Nephron (organoid): ENCODE data around the gene THSD4.

Source experiments
- H3K27ac Mint-ChIP-seq, 3 experiments: 2 replicates each; pipeline ENCODE4 v1.8.0; 2020; ENCODE audit warnings: mixed read lengths in 3 of 3, mild to moderate bottlenecking in 2 of 3, moderate library complexity in 1 of 3
- H3K27me3 Mint-ChIP-seq: 2 replicates; pipeline ENCODE4 v1.8.0; 2021; ENCODE audit warnings: low read depth, mild to moderate bottlenecking, moderate library complexity, mixed read lengths
- H3K36me3 Mint-ChIP-seq: 2 replicates; pipeline ENCODE4 v1.8.0; 2020; ENCODE audit warnings: low read depth, mixed read lengths
- H3K4me1 Mint-ChIP-seq: 2 replicates; pipeline ENCODE4 v1.8.0; 2020; ENCODE audit warnings: mixed read lengths
- H3K4me3 Mint-ChIP-seq, 3 experiments: 2 replicates each; pipeline ENCODE4 v1.8.0; 2020; ENCODE audit warnings: mild to moderate bottlenecking in 3 of 3, mixed read lengths in 3 of 3, moderate library complexity in 2 of 3
- H3K9me3 Mint-ChIP-seq: 2 replicates; pipeline ENCODE4 v1.8.0; 2020; ENCODE audit warnings: mixed read lengths
- TF ChIP-seq, protein P1 (sequence below), 3 experiments: fragments of 200-600 bp; sonication (generic); IDR thresholded peaks; one replicate each; pipeline ENCODE4 v1.5.0; 2021; ENCODE audit warnings: antibody characterized with exemption in 3 of 3; ENCODE audit not compliant: unreplicated experiment in 3 of 3

Gene THSD4

DNA sequence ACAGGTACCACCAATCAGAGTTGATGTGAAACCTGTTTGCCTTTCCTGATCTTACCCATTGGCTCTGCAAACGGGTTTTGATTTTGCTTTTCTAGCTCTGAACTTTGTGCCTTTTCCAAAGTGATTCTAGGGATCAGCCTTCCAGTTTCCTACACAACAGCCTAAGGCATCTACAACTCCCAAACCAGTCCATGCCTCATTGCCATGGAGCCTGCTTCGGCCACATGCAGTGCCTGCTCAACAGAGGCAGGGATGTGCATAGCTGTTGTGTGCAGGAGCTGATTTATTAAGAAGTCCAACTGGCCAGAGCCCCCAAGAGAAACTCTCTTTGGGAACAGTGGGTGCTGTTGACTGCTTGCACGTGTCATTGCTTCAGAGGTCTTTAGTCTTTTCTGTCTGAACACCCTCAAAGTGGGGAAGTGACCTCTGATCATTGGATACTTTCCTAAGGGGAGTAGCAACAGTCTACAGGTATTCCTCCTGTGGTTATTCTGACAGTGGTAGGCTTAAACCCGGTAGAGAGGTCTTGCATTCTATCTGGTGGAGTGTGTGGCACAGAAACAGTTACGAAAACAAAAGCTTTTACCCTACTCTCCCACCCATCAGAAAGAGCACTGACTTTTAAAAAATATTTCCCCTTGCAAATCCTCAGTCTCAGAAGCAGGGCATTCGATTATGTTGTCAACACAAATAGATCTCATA lies 36.6 kb upstream of the THSD4 start:
- Mint-ChIP-seq H3K4me3 (no peak overlapping the region), H3K36me3 (no peaks in the 10 kb centered on the region), H3K27ac (no peak overlapping the region), H3K9me3 (peaks cover 18% of the 10 kb centered on the region), H3K4me1 (no peaks in the 10 kb centered on the region), H3K27me3 (no peaks in the 10 kb centered on the region)
- TF ChIP-seq, protein P1, sequence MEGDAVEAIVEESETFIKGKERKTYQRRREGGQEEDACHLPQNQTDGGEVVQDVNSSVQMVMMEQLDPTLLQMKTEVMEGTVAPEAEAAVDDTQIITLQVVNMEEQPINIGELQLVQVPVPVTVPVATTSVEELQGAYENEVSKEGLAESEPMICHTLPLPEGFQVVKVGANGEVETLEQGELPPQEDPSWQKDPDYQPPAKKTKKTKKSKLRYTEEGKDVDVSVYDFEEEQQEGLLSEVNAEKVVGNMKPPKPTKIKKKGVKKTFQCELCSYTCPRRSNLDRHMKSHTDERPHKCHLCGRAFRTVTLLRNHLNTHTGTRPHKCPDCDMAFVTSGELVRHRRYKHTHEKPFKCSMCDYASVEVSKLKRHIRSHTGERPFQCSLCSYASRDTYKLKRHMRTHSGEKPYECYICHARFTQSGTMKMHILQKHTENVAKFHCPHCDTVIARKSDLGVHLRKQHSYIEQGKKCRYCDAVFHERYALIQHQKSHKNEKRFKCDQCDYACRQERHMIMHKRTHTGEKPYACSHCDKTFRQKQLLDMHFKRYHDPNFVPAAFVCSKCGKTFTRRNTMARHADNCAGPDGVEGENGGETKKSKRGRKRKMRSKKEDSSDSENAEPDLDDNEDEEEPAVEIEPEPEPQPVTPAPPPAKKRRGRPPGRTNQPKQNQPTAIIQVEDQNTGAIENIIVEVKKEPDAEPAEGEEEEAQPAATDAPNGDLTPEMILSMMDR (IDR thresholded peaks at IDR 0.05; ENCODE audit: unreplicated experiment in 3 of 3) = no peak

DNA sequence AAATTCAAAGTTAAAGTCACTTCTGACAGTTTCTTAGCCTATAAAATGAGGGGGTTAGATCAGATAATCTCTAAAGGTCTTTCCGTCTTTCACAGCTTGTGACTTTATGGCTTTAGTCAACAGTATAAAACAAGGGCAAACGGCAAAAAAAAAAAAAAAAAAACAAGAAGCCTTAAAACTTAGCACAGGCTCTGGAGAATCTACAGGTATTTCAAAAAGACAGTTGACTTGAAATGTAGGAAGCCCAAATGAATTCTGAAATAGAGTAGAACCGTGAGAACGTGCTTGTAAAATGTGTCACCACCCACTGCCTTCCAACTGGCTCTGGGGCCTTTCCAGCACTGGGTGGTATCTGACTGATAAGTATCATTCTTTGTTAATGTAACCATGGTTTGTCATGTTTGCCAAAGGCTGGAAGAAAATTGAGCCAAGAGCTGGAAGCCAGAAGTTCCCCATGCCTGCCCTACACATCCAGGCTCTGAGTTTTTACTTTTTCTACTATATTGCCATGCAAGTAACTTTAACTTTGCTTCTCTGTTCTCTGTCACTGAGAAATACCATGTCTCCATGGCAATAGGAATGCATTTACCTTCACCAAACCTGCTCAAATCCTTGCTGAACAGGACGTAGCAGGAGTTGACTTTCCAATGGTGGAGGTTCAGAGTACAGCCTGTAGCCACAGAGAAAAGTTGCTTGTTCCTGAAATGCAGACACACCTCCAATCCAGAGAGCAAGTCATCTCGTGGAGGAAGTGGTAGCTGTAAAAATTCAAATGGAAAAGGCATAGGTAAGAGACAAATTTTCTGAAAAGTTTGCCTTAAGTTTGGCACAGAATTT lies 35.8 kb upstream of the THSD4 start:
- Mint-ChIP-seq H3K9me3 (peaks cover 14% of the 10 kb centered on the region), H3K27me3 (peaks cover 3% of the 10 kb centered on the region), H3K4me3 (no peak overlapping the region), H3K27ac (no peak overlapping the region), H3K36me3 (no peaks in the 10 kb centered on the region), H3K4me1 (no peaks in the 10 kb centered on the region)
- TF ChIP-seq, protein P1 (IDR thresholded peaks at IDR 0.05; ENCODE audit: unreplicated experiment in 3 of 3) = no peak

DNA sequence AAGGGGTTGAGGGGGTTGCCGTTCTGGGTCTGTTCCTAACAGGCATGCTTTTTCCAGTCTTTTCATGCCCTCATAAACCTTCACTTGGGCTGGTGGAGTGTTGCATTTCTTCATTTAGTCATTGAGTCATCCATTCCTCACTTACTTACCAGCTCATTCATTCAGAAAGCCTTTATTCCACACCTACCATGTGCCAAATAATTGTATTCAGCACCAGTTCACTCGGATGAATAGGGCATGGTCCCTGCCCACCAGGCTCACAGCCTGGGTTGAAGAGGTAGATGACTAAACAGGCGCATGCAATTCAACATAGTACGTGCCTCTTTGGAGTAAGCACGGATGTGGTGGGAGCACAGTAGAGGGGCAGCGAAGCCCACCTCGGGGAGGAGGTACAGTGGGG lies 35.1 kb upstream of the THSD4 start:
- peaks cover 4% of the 10 kb centered on the region for H3K4me1 Mint-ChIP-seq
- H3K4me3 Mint-ChIP-seq = no peak overlapping the region
- TF ChIP-seq, protein P1 (IDR thresholded peaks at IDR 0.05; ENCODE audit: unreplicated experiment in 3 of 3) = no peak
- peaks cover 3% of the 10 kb centered on the region for H3K27me3 Mint-ChIP-seq
- H3K36me3 Mint-ChIP-seq = no peaks in the 10 kb centered on the region
- H3K27ac Mint-ChIP-seq = no peak overlapping the region
- H3K9me3 Mint-ChIP-seq = peaks cover 10% of the 10 kb centered on the region

DNA sequence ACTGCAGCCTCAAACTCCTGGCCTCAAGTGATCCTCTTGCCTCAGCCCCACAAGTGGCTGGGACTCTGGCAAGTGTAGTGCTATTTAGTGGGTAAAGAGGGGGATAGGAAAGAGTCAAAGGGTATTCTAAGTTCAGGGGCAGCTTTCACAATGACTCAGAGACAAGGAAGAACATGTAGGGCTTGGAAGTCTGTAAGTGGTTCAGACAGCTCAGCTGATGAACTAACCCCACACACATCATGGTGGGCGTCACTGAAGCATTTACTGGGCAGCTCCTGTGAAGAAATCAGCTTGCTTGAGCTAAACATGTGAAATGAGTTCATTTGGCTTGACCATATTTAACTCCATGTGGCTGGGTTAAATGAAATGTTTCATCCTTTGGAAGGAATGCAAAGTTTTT lies 34.6 kb upstream of the THSD4 start:
- peaks cover 3% of the 10 kb centered on the region for H3K27me3 Mint-ChIP-seq
- no peaks in the 10 kb centered on the region for H3K36me3 Mint-ChIP-seq
- peaks cover 7% of the 10 kb centered on the region for H3K9me3 Mint-ChIP-seq
- TF ChIP-seq, protein P1 (IDR thresholded peaks at IDR 0.05; ENCODE audit: unreplicated experiment in 3 of 3) = no peak
- no peak overlapping the region for H3K27ac Mint-ChIP-seq
- H3K4me1 Mint-ChIP-seq = peaks cover 9% of the 10 kb centered on the region
- H3K4me3 Mint-ChIP-seq = no peak overlapping the region

DNA sequence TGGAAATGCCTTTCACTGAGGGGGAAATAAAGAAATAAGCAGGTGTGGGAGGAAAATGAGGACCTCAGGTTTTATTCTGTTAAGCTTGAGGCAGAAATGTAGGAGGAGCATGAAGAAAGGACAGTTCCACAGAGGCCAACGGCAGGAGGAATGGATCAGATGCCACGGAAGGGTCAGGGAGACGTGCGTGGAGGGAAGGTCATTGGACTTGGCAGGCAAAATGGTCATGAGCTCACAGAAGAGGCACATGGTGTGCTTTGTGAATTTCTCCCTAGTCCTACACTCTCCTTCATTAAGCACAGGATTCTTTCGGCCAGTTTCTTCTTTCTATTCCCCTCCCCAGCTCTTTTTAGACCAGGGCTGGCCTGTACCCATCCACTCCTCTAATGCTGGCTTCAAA lies 32.5 kb upstream of the THSD4 start:
- TF ChIP-seq, protein P1 (IDR thresholded peaks at IDR 0.05; ENCODE audit: unreplicated experiment in 3 of 3) = no peak
- no peaks in the 10 kb centered on the region for H3K36me3 Mint-ChIP-seq

More for the DNA sequence above, 32.5 kb upstream of the THSD4 start:
- peaks cover 10% of the 10 kb centered on the region for H3K4me1 Mint-ChIP-seq
- no peak overlapping the region for H3K4me3 Mint-ChIP-seq
- H3K27ac Mint-ChIP-seq = no peak overlapping the region
- H3K9me3 Mint-ChIP-seq = peaks cover 17% of the 10 kb centered on the region
- H3K27me3 Mint-ChIP-seq = peaks cover 3% of the 10 kb centered on the region
